H1 (cell line): ENCODE results near the gene NR2F1-AS1.

Experiments
- CTCF ChIP-seq, 3 experiments: IDR thresholded peaks; 1 replicate in 2 of 3; 2 replicates in 1 of 3; pipeline versions ENCODE4 v1.5.1 to v1.6.1; 2011; ENCODE audit warnings: low read length in 3 of 3, mild to moderate bottlenecking in 3 of 3, inconsistent platforms in 2 of 3, low read depth in 1 of 3, moderate library complexity in 1 of 3; ENCODE audit not compliant: insufficient read depth in 1 of 3; ENCODE audit errors: control extremely low read depth in 1 of 3
- HDAC6 ChIP-seq: IDR thresholded peaks from one replicate; pipeline ENCODE4 v1.7.1; 2012; ENCODE audit warnings: low read depth, mild to moderate bottlenecking, inconsistent platforms, low read length, moderate library complexity
- POLR2A ChIP-seq, 2 experiments: IDR thresholded peaks; 1 replicate in 1 of 2; 2 replicates in 1 of 2; pipeline ENCODE4 v1.6.1; 2011; ENCODE audit warnings: low read depth in 2 of 2, low read length in 2 of 2, mild to moderate bottlenecking in 2 of 2; ENCODE audit errors: control extremely low read depth in 1 of 2
- POLR2AphosphoS5 ChIP-seq: IDR thresholded peaks from 2 replicates; pipeline ENCODE4 v1.6.1; 2011; ENCODE audit warnings: low read depth, low read length
- RFX5 ChIP-seq: IDR thresholded peaks from 2 replicates; pipeline ENCODE4 v1.6.1; 2011; ENCODE audit warnings: low read depth, low read length, improper control_type of control experiment, borderline replicate concordance
- TBP ChIP-seq: IDR thresholded peaks from 2 replicates; pipeline ENCODE4 v1.6.1; 2011; ENCODE audit warnings: low read depth, low read length, improper control_type of control experiment
- TCF12 ChIP-seq: IDR thresholded peaks from 2 replicates; pipeline ENCODE4 v1.6.1; 2011; ENCODE audit warnings: low read depth, mild to moderate bottlenecking, low read length

- TF ChIP-seq POLR2A (IDR thresholded peaks at IDR 0.05; ENCODE audit: control extremely low read depth in 1 of 2, low read depth in 2 of 2, low read length in 2 of 2) (no peak), CTCF (IDR thresholded peaks at IDR 0.05; ENCODE audit: control extremely low read depth in 1 of 3, insufficient read depth in 1 of 3, low read depth in 1 of 3, low read length in 3 of 3) (no peak), TCF12 (no peak), HDAC6 (no peak), TBP (no peak), RFX5 (no peak), POLR2AphosphoS5 (no peak)
These were observed 176.8 kb downstream of the NR2F1-AS1 start for GRCh38 chr5:93404246-93404645.
